ENCODE measurements around the gene CADPS2.

The CADPS2 gene

DNA sequence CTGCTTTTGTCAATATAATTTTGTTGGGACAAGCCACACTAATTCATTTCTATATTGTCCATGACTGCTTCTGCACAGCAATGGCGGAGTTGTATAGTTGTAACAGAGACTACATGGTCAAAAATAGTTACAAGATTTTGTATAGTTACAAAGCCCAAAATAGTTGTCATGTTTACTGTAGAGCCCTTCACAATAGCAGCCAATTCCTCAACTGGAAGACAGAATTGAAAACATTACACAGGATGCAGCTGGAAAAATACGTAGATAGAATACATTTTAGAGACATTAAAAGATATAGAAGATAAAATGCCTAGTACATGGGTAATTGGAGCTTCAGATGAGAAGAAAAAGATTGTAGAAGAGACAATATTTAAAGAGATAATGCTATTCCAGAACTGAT, 425.3 kb downstream of the CADPS2 start:
- H3K4me3 ChIP-seq (ENCODE audit: insufficient read depth, low read depth, low read length): no peak overlapping the region
- no peaks in the 10 kb centered on the region for H3K4me1 ChIP-seq (ENCODE audit: control insufficient read depth, insufficient read depth, low read length)
- no peaks in the 10 kb centered on the region for H3K36me3 ChIP-seq (ENCODE audit: control insufficient read depth, insufficient read depth, low read length)
- no peaks in the 10 kb centered on the region for H3K27me3 ChIP-seq (ENCODE audit: control insufficient read depth, insufficient read depth, low read length, poor library complexity, severe bottlenecking)
- no peaks in the 10 kb centered on the region for H3K9me3 ChIP-seq (ENCODE audit: control insufficient read depth, low read length)
- H3K27ac ChIP-seq (ENCODE audit: insufficient read depth, low read depth, low read length, poor library complexity, severe bottlenecking): no peak overlapping the region
- WGBS, 2 experiments: 100% methylated on average over 1 of the region's 2 CpGs

DNA sequence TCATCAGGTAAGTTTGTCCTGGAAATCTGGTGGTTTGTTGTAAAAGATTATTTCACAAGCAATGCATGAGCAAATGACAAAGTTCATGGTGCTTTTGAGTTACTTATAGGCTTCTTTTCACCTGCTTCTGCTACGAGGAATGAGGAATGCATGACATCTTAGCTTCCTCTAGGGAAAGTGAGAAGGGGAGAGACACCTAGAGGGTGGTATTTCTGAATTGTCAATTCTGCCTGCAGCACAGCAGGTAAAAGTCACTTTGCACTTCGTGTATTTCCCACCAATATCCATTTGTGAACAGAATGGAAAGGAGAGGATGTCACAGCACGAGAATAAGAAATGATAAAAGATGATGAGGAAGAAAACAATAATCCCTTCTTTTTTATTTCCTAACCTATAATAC, 428.3 kb downstream of the CADPS2 start:
- H3K36me3 ChIP-seq (ENCODE audit: control insufficient read depth, insufficient read depth, low read length): no peaks in the 10 kb centered on the region
- H3K4me1 ChIP-seq (ENCODE audit: control insufficient read depth, insufficient read depth, low read length): no peaks in the 10 kb centered on the region
- H3K27ac ChIP-seq (ENCODE audit: insufficient read depth, low read depth, low read length, poor library complexity, severe bottlenecking): no peak overlapping the region
- no peaks in the 10 kb centered on the region for H3K27me3 ChIP-seq (ENCODE audit: control insufficient read depth, insufficient read depth, low read length, poor library complexity, severe bottlenecking)
- no peak overlapping the region for H3K4me3 ChIP-seq (ENCODE audit: insufficient read depth, low read depth, low read length)
- 17 to 19% methylated on average over 2 of the region's 3 CpGs for WGBS, 2 experiments
- no peaks in the 10 kb centered on the region for H3K9me3 ChIP-seq (ENCODE audit: control insufficient read depth, low read length)

GRCh38 chr7:122457325-122457724, 428.9 kb downstream of the CADPS2 start:
- Histone ChIP-seq H3K9me3 (ENCODE audit: control insufficient read depth, low read length) (no peaks in the 10 kb centered on the region), H3K27ac (ENCODE audit: insufficient read depth, low read depth, low read length, poor library complexity, severe bottlenecking) (peak overlapping the region; percentile 16), H3K36me3 (ENCODE audit: control insufficient read depth, insufficient read depth, low read length) (no peaks in the 10 kb centered on the region), H3K4me3 (ENCODE audit: insufficient read depth, low read depth, low read length) (no peak overlapping the region), H3K4me1 (ENCODE audit: control insufficient read depth, insufficient read depth, low read length) (no peaks in the 10 kb centered on the region), H3K27me3 (ENCODE audit: control insufficient read depth, insufficient read depth, low read length, poor library complexity, severe bottlenecking) (no peaks in the 10 kb centered on the region)
- WGBS, 2 experiments: 92 to 100% methylated on average over 2 to 3 of the region's 3 CpGs

- no peaks in the 10 kb centered on the region for H3K4me1 ChIP-seq (ENCODE audit: control insufficient read depth, insufficient read depth, low read length)
- no peak overlapping the region for H3K4me3 ChIP-seq (ENCODE audit: insufficient read depth, low read depth, low read length)
- no peak overlapping the region for H3K27ac ChIP-seq (ENCODE audit: insufficient read depth, low read depth, low read length, poor library complexity, severe bottlenecking)
- H3K27me3 ChIP-seq (ENCODE audit: control insufficient read depth, insufficient read depth, low read length, poor library complexity, severe bottlenecking): no peaks in the 10 kb centered on the region
- WGBS, 2 experiments: 86 to 93% methylated on average over 4 of the region's 4 CpGs
- H3K36me3 ChIP-seq (ENCODE audit: control insufficient read depth, insufficient read depth, low read length): no peaks in the 10 kb centered on the region
- H3K9me3 ChIP-seq (ENCODE audit: control insufficient read depth, low read length): no peaks in the 10 kb centered on the region
Observed at GRCh38 chr7:122454776-122455507, 431.3 kb downstream of the CADPS2 start.

- peaks cover 2% of the 10 kb centered on the region for H3K4me1 ChIP-seq (ENCODE audit: control insufficient read depth, insufficient read depth, low read length)
- H3K27ac ChIP-seq (ENCODE audit: insufficient read depth, low read depth, low read length, poor library complexity, severe bottlenecking): no peak overlapping the region
- H3K9me3 ChIP-seq (ENCODE audit: control insufficient read depth, low read length): no peaks in the 10 kb centered on the region
- H3K36me3 ChIP-seq (ENCODE audit: control insufficient read depth, insufficient read depth, low read length): no peaks in the 10 kb centered on the region
- H3K4me3 ChIP-seq (ENCODE audit: insufficient read depth, low read depth, low read length): no peak overlapping the region
- H3K27me3 ChIP-seq (ENCODE audit: control insufficient read depth, insufficient read depth, low read length, poor library complexity, severe bottlenecking): no peaks in the 10 kb centered on the region
Observed at GRCh38 chr7:122453432-122453831, 432.8 kb downstream of the CADPS2 start.

- Histone ChIP-seq H3K9me3 (ENCODE audit: control insufficient read depth, low read length) (no peaks in the 10 kb centered on the region), H3K4me1 (ENCODE audit: control insufficient read depth, insufficient read depth, low read length) (peaks cover 2% of the 10 kb centered on the region), H3K27me3 (ENCODE audit: control insufficient read depth, insufficient read depth, low read length, poor library complexity, severe bottlenecking) (no peaks in the 10 kb centered on the region), H3K36me3 (ENCODE audit: control insufficient read depth, insufficient read depth, low read length) (no peaks in the 10 kb centered on the region), H3K4me3 (ENCODE audit: insufficient read depth, low read depth, low read length) (no peak overlapping the region), H3K27ac (ENCODE audit: insufficient read depth, low read depth, low read length, poor library complexity, severe bottlenecking) (no peak overlapping the region)
- WGBS, 2 experiments: 55 to 57% methylated on average over 3 to 4 of the region's 5 CpGs
Observed at GRCh38 chr7:122448893-122449589, 437.2 kb downstream of the CADPS2 start.

DNA sequence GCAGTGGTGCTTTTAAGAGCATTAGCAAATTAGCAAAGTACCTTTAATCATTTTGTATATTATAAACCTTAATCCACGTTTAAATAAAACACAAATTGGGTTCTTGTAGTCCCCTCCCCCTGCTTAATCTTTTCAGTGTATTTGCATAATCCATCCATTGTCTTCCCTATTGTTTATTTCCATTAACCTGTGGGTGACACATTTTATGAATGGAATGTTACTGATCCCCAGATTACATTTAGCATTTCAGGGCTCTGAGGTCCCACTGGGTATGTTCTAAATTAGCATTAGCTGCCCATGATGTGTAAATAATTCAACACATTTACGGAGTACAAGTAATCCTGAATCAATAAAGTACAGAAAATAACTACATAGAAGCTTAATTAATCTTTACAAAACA, 443.3 kb downstream of the CADPS2 start:
- H3K27ac ChIP-seq (ENCODE audit: insufficient read depth, low read depth, low read length, poor library complexity, severe bottlenecking): no peak overlapping the region
- WGBS, 2 experiments: 2 to 11% methylated on average over 1 to 2 of the region's 2 CpGs
- no peak overlapping the region for H3K4me3 ChIP-seq (ENCODE audit: insufficient read depth, low read depth, low read length)
- H3K4me1 ChIP-seq (ENCODE audit: control insufficient read depth, insufficient read depth, low read length): peaks cover 9% of the 10 kb centered on the region
- H3K27me3 ChIP-seq (ENCODE audit: control insufficient read depth, insufficient read depth, low read length, poor library complexity, severe bottlenecking): no peaks in the 10 kb centered on the region
- H3K36me3 ChIP-seq (ENCODE audit: control insufficient read depth, insufficient read depth, low read length): no peaks in the 10 kb centered on the region
- H3K9me3 ChIP-seq (ENCODE audit: control insufficient read depth, low read length): no peaks in the 10 kb centered on the region

GRCh38 chr7:122438492-122438891, 447.8 kb downstream of the CADPS2 start:
- Histone ChIP-seq H3K4me1 (ENCODE audit: control insufficient read depth, insufficient read depth, low read length) (peaks cover 28% of the 10 kb centered on the region), H3K9me3 (ENCODE audit: control insufficient read depth, low read length) (no peaks in the 10 kb centered on the region), H3K4me3 (ENCODE audit: insufficient read depth, low read depth, low read length) (no peak overlapping the region), H3K27me3 (ENCODE audit: control insufficient read depth, insufficient read depth, low read length, poor library complexity, severe bottlenecking) (no peaks in the 10 kb centered on the region), H3K36me3 (ENCODE audit: control insufficient read depth, insufficient read depth, low read length) (no peaks in the 10 kb centered on the region), H3K27ac (ENCODE audit: insufficient read depth, low read depth, low read length, poor library complexity, severe bottlenecking) (peak overlapping the region; percentile 44)
- WGBS, 2 experiments: 15% methylated on average over 1 of the region's 1 CpG; no CpG with 5 or more reads in 1 of the 2 experiments

DNA sequence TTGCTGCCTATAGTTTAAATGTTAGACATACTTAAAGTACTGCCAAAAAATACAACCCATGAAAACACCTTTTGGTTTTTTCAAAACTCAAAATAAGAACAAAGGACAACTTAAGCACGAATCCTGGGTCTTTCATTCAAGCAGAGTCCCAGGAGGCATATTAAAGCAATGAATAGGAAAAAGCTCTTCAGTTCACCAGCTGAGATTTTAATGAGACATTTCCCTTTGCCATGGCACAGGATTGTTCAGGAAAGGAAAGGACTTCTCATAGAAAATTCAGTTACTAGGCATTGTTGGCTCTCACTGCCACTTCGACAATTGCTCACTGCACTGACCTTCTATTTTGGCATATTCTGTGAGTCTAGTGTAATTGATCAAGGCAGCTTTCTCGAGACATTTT, 448.3 kb downstream of the CADPS2 start:
- WGBS, 2 experiments: 3 to 6% methylated on average over 3 of the region's 3 CpGs
- Histone ChIP-seq H3K27me3 (ENCODE audit: control insufficient read depth, insufficient read depth, low read length, poor library complexity, severe bottlenecking) (no peaks in the 10 kb centered on the region), H3K27ac (ENCODE audit: insufficient read depth, low read depth, low read length, poor library complexity, severe bottlenecking) (peak overlapping the region; percentile 44), H3K4me1 (ENCODE audit: control insufficient read depth, insufficient read depth, low read length) (peaks cover 28% of the 10 kb centered on the region), H3K36me3 (ENCODE audit: control insufficient read depth, insufficient read depth, low read length) (no peaks in the 10 kb centered on the region), H3K4me3 (ENCODE audit: insufficient read depth, low read depth, low read length) (no peak overlapping the region), H3K9me3 (ENCODE audit: control insufficient read depth, low read length) (no peaks in the 10 kb centered on the region)

DNA sequence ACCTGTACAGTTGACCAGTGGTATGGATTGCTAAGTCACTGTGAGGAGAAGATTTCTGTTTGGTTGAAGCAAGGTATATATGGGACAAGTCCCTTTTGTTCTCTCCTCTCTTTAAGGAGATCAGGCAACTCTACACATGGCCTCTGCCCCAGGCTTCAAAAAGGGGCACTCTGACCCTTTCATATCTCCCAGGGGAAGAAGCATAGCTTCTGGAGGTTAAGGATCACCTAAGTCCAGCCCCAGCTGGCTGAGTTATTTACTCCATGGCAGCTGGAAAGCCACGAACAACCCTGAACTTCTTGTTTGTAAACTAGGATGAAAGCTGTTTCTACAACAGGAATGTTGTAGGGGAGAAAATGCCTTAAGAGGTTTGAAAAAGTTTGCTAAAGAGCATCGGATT, 452.5 kb downstream of the CADPS2 start:
- Histone ChIP-seq H3K9me3 (ENCODE audit: control insufficient read depth, low read length) (no peaks in the 10 kb centered on the region), H3K4me1 (ENCODE audit: control insufficient read depth, insufficient read depth, low read length) (peaks cover 36% of the 10 kb centered on the region), H3K36me3 (ENCODE audit: control insufficient read depth, insufficient read depth, low read length) (no peaks in the 10 kb centered on the region), H3K4me3 (ENCODE audit: insufficient read depth, low read depth, low read length) (no peak overlapping the region), H3K27me3 (ENCODE audit: control insufficient read depth, insufficient read depth, low read length, poor library complexity, severe bottlenecking) (no peaks in the 10 kb centered on the region), H3K27ac (ENCODE audit: insufficient read depth, low read depth, low read length, poor library complexity, severe bottlenecking) (no peak overlapping the region)
- WGBS, 2 experiments: 67 to 74% methylated on average over 2 of the region's 2 CpGs

Measured in ectodermal cell (in vitro differentiated cells).